HG02642 (cell line): ENCODE measurements around the gene AGPS.

Experiments used
- ATAC-seq: cut with Tn5 transposase; IDR thresholded peaks from one replicate; pipeline ENCODE4 v1.9.1; 2021; ENCODE audit warnings: mild to moderate bottlenecking; ENCODE audit not compliant: unreplicated experiment, poor library complexity

AGPS gene

DNA sequence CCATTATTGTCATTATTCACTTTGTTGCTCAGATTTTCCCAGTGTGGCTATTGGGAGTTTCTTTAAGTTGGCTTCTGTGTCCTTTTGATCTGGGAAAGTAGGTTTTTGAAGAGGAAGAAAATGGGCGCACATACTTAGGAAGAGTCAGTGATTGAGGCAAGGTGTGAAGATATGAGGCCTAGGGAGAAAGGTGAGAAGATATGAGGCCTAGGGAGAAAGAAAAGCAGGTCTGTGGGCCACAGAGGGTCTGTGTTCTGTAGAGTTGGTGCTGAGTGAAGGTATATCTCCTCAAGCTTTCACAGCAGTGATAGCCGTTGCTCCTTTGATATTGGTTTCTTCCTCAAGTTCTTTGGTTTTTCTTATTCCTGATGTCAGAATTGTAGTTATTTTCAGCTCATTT is 126.2 kb downstream of the AGPS start:
- ATAC-seq, result no peak

DNA sequence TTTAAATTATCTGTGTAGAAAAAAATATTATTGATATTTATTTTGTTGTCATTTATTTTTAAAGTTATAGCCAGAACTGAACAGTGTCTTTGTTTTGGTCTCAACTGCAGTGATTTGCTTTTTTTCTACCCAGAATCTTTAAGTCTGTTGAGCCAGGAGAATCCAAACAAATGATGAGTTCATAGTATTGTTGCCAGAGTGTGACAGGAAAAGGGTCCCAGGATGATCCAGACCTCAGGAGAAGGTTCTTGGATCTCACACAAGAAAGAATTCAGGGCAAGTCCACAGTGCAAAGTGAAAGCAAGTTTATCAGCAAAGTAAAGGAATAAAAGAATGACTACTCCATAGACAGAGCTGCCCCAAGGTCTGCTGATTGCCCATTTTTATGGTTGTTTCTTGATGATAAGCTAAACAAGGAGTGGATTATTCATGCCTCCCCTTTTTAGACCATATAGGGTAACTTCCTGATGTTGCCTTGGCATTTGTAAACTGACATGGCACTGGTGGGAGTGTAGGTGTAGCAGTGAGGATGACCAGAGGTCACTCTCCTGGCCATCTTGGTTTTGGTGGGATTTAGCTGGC is 127.1 kb downstream of the AGPS start:
- ATAC-seq, result no peak

DNA sequence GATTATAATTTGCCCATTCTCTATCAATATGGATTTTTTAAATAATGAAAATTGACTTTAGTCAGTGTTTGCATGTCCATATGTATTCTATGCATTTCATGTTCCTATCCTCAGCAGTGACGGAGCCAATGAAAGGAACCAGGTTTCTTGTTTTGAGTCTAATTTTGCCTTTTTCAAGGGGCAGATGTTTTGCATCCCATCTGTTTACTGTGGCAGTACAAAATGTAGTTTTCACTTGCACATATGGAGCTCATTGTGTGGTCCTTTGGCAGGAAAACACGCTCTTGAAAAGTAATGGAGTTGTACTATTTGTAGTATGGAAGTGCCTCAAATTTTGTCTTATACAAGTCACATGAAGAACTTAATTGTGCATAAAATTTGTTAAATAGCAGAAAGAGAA is 127.8 kb downstream of the AGPS start:
- no peak for ATAC-seq

DNA sequence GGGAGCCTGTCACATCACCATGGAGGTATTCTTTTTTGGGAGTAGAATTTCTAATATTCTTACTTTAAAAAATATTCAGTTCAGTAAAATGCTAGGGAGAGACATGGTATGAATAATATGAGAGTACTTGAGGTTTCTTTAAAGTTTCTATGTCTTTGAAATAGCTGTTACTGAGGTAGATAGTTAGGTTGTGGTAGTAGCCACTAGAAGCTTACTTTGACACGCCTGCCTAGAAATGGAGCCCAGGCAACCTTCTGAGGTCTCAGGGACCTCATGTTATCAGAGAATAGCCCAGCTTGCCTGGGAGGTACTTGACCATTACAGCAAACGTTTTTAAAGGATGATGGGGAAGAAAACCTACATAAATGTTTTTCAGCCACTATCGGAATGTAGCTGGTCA is 131.2 kb downstream of the AGPS start:
- no peak for ATAC-seq

DNA sequence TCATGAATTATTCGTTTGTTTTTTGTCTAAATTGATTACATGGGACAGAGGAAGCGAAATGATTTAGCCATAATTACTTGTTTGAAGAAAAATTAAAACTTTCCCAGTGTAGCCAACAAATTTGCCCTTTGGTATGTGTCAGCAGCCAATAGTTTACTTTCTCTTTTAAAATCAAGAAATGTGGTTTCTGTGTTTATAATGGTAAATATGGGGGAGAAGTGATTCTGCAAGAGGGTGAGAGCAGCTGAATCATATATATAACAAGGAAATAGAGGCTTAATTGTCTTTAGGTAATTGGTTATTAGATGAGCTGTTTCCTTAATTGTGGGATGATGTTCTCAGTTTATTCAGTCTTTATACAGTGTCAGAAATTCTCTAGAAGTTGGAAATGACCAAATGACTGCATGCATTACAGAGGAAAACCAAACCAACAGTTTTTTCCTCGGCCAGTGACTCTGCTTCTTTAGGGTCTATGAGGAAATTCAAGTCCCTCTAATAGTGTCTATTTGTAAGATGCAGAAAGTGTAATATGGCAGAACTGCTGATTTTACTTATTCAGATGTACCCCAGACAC is 132.9 kb downstream of the AGPS start:
- no peak for ATAC-seq

DNA sequence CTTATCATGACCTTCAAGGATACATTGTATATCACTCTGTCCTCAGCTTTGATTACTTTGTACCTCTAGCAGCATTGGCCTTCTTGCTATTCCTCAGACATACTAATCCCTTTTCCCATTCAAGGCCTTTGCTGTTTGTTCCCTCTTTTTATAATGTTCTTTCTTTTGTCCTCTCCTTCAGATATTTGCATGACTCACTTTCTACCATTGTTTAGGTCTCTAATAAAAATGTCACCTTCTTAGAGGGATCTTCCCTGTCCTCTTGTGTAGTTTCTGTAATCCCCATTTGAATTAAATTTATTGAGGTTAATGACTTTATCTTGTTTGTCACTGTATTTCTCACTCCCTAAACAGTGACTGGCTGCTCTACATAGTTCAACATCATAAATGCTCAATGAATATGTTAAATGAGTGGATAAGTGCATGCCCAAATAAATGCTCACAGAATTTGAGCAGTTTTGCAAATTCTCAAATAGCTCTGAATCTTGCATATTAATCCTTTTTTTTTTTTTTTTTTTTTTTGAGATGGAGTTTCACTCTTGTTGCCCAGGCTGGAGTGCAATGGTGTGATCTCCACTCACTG is 135.9 kb downstream of the AGPS start:
- no peak for ATAC-seq

DNA sequence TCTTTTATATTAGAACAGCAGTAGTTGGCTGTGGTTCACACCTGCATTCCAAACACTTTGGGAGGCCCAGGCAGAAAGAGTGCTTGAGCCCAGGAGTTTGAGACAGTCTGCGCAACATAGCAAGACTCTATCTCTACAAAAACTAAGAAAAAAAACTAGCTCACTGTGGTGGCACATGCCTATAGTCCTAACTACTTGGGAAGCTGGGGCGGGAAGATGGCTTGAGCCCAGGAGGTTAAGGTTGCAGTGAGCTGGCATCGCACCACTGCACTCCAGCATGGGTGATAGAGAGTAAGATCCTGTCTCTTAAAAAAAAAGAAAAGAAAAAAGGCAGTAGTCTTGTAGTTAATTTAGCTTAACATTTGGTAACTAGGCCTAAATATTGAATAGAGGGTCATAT is 136.6 kb downstream of the AGPS start:
- ATAC-seq, result no peak

DNA sequence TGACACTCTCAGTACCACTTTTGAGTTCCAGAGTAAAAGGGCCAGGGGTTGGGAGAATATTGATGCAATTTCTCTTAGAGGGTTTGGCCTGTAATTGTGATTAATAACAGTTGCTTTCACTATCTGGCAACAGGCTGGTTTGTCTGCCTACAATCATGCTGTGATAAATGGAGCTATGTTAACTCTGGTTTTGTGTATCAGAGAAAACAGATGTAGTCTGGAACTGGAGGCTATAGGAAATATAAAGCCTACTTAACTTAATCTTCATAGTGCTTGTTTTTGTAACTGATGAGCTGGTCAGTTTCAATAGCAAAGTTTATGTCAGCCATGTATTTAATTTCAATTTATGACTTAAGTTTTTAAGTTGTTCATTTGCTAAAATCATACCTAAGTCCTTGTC is 138.0 kb downstream of the AGPS start:
- no peak for ATAC-seq

DNA sequence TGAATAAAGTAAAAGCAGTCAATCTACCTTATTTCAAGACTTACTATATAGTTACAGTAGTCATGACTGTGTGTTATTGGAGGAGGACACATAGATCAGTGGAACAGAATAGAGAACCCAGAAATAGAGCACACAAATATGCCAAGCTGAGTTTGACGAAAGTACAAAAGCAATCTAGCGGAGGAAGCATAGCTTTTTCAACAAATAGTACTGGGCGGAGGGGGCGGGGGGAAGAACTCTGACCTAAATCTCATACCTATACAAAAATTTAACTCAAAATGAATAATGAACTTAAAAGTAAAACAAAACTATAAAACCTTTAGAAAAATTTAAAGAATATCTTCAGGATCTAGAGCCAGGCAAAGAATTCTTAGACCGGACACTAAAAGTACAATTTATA is 139.1 kb downstream of the AGPS start:
- no peak for ATAC-seq

DNA sequence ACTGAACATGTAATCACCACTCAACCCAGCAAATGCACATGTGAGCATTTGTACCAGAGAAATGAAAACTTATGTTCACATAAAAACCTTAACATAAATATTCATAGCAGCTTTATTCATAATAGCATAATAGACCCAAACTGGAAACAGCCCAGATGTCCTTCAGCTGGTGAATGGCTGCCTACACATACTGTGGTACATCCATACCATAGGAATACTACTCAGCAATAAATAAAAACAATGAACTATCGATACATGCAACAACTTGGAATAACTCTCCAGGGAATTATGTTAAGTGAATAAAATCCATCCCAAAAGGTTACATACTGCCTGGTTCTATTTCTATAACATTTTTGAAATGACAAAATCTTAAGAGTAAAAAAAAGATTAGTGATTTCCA is 140.0 kb downstream of the AGPS start:
- ATAC-seq, result no peak

DNA sequence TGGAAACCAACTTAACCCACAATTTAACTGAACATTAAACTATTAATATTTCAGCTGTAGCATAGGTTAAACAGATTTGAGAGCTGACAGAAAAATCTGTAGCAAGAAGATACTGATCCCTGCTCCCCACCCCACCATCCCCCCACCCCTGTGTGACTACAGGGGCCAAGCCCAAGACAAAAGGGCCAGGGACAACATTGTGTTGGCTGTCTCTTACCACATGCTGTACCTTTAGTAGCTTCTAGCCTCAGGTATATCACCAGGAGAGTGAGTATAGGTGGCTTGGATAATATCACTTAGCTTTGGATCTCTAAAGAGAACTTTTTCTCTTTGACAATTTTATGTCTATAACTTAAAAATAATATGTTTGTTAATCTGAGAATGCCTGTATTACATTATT is 140.7 kb downstream of the AGPS start:
- no peak for ATAC-seq

DNA sequence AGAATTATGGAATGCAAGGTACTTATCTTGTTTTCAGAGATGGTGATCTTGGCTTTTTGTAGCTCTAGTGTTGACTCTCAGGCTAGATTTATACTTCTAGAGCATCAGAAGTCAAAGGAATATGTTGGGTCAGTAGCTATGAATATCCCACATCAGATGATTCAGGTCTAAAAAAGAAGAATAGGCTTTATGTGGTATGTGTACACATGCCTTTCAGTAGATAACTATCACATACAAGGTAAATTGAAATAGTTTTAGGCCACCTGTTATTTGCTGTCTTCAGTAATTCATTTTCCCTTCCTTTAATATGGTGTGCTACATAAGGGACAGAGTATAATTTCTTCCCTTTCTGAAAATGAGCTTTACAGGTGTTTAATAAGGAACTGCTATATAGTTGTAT is 142.4 kb downstream of the AGPS start:
- no peak for ATAC-seq

DNA sequence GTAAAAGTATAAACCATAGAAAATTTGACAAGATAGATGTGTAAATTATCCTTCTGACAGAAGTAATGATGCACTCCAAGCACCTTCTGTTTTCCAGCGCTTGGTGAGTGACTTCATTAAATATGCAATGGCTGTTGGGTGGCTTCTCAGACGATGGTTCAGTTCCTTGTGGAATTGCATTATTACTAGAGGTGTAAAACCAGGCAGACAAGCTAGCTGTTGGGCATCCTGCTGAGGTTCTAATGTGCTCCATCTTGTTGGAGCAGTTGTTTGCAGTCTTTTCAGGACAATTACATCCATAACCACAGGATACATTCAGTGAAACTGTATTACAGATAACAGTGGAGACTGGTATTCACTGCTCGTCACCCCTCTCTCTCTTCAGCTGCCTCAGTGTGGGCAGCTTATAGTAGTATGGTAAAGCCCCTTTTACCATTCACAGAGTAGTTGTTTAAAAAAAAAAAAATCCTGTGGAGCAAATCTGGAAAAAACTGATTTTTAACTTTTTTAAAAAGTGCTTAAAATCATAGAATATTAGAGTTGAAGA is 143.5 kb downstream of the AGPS start:
- no peak for ATAC-seq

DNA sequence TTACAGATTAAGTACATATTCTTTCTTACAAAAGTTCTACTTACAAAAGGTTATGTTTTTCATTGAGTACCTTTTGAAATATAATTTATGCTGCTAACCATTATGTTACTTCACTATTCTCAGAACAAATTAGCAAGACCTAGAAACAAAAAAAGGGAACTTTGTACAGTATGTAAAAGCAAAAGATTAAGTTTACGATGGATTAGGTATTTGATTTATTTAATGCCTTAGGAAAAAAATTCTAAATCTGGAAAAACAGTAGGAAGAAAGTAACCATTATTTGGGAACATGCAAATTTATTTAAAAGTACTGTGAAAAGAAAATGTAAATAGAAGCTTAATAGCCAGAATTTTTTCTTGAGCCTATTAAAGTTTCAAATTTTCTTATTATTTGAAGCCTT is 144.6 kb downstream of the AGPS start:
- no peak for ATAC-seq

DNA sequence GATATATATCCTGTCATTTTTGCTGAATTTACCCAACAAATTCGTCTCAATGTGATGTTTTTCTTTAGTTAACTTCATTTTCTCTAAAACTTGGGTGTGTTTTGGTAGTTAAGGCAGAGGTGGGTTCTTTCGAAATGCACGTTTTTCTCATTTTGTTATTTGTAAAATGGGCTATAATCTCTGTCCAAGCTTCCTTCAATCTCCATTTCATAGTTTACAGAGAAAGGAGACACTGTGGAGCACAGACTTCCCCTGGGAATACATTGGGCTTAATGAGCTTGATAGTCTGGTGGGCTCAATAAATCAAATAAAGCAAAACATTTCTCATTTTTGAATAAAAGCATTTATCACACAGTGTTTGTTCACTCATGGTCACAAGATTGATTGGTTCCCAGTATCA is 145.1 kb downstream of the AGPS start:
- ATAC-seq, result no peak

DNA sequence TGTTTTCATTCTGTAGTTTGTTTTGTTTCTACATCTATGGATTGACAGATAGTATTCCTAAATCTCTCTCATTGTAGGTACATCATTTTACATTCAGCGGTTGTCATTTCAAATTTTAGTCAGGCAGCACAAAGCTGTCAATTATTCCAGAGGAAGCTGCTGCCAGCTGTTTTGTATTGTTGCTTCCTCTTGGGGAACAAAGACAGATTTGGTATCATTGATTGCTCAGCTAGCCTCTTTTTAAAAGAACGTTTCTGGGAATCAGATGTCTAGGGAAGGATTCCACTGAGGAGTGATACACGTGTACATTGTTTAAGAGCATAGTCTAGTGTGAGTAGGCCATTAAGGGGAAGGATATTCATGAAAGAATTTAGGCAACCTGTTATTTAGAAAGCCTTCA is 145.8 kb downstream of the AGPS start:
- ATAC-seq, result no peak

DNA sequence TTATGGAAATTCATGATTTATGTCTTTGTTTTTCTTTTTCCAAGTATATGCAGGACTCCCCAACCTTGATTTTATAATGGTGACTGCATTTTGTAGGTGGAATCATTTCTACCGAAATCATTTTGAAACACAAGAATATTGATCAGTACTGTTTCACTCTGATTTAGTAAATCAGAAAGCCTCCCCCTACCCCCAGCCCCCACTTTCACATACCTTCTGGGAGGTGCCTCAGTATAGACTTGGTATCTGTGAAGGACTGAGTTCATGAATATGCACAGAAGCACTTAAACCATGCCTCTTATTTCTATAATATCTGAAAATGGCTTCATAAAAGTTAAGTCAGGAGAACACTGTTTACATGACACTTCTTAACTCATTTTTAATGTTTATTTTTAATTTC is 147.7 kb downstream of the AGPS start:
- no peak for ATAC-seq

DNA sequence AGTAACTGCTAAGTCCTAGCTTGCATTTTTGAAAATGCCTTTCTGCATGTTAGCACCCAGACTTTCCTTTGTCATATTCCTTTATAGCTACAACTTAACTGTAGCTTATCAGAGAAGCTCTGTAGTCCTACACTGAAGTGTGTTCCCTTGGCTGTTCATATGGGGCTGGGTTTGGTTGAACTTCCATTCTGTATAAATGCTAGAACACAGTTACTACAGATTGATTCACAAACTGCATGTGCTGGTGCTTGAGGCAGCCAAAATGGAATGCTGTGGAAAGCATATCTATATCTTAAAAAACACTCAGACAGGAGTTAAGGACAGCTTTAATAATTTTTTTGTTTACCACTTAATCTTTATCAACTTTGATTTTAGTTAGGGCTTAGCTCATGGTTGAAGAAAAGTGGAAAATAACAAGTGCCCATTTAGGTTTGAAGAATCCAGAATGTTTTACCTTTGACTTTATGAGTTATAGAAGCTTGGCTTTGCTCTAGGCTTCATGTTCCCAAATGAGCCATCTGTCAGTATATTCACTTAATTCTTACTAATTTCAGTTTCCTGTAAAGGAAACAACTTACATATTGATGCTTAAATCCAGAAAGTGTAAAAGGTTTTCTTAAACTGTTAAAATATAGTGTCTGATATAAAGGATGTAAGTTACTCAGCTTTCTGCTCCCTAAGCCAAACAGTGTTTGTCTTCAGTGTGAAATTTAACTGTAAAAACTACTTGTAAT is 148.9 kb downstream of the AGPS start:
- no peak for ATAC-seq

DNA sequence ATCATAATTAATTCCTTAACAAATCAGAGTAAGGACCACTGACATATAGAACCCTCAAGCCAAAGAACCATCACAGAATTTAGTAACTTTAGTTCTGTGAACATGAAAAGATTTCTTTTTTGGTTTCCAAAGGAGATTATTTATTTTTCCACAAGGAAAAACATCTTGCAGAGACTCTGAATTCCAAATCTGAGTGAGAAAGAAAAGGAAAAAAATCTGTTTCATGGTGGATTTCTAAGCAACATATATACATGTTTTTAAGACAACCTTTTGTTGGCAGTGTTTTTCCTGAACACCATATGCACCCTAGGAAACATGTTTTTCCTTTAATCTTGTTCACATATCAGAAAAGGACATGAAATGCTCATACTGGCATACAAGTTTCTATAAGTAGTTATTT is 149.8 kb downstream of the AGPS start:
- no peak for ATAC-seq

DNA sequence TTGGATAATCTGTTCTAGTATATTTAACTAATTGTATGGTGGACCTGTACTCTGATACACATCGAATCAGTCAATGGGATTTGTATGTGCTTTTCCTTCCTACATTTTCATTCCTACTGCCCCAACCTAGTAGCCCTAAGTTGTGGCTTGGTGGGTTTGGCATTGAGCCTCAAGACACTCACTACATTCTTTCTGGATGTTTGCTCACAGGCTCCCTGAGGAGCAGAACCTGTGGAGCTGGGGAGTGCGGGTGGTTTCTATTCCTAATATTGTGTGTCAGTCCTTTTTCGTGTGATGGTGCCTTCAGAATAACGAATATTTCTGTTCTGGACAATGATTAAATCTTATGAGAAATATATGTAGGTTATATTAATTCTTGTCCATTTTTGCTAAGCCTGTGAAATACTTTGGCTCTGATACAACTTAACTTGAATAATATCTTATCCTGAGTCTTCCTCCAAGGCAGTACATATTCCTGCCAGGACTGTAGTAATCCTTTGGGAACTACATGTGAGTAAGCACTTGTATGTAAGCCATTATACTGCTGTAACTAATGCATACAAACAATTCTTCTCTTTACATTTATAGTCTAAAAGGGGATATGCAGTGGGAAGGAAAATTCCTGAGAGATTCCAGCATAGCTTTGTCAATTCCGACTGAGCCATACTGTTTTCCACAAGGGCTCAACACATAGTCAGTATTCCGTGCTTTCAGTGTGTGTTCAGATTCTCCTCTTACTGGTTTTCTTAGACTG is 150.6 kb downstream of the AGPS start:
- no peak for ATAC-seq

DNA sequence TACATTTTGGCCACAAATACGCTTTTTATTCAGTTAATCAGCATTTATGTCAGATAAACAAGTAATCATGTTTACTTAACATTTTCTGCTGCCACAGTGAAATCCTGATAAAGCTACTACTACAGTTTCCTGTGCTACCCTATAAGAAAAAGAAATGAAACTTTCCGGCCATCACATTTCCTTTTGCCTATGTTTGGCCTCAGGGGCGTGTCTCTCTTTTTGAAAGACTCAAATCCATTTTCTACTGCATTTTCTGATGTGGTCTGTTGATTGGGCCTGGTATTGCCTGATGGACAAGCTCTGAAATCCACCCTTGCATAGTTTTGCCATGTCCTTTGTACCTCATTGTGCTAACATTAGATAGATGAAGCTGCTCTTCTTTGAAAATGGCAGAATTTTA is 152.6 kb downstream of the AGPS start:
- no peak for ATAC-seq
